HG02973 (cell line): ENCODE data around the gene ADARB2.

ENCODE experiments used
- ATAC-seq: cut with Tn5 transposase; IDR thresholded peaks from one replicate; pipeline ENCODE4 v1.9.1; 2021; ENCODE audit warnings: moderate library complexity; ENCODE audit not compliant: unreplicated experiment

Gene ADARB2

GRCh38 chr10:1644191-1644711 is 93.1 kb downstream of the ADARB2 start:
- no peak for ATAC-seq

- ATAC-seq: no peak
Observed at GRCh38 chr10:1643908-1644179, 93.5 kb downstream of the ADARB2 start.

GRCh38 chr10:1643161-1643907 is 94.0 kb downstream of the ADARB2 start:
- ATAC-seq: peak; percentile 65

GRCh38 chr10:1642600-1643160 is 94.6 kb downstream of the ADARB2 start:
- ATAC-seq: no peak

GRCh38 chr10:1641402-1641801 is 95.9 kb downstream of the ADARB2 start:
- ATAC-seq: no peak

GRCh38 chr10:1638889-1639419 is 98.4 kb downstream of the ADARB2 start:
- ATAC-seq: no peak

GRCh38 chr10:1635340-1635739 is 102.0 kb downstream of the ADARB2 start:
- ATAC-seq: no peak

- no peak for ATAC-seq
Observed at GRCh38 chr10:1634239-1634638, 103.1 kb downstream of the ADARB2 start.

- ATAC-seq: no peak
Observed at GRCh38 chr10:1633783-1634182, 103.5 kb downstream of the ADARB2 start.

GRCh38 chr10:1632596-1632995 is 104.7 kb downstream of the ADARB2 start:
- ATAC-seq: no peak

- no peak for ATAC-seq
Observed at GRCh38 chr10:1632141-1632540, 105.2 kb downstream of the ADARB2 start.

- no peak for ATAC-seq
Observed at GRCh38 chr10:1631282-1631681, 106.0 kb downstream of the ADARB2 start.

- no peak for ATAC-seq
Observed at GRCh38 chr10:1630304-1630703, 107.0 kb downstream of the ADARB2 start.

- no peak for ATAC-seq
Observed at GRCh38 chr10:1629326-1630198, 107.8 kb downstream of the ADARB2 start.

- ATAC-seq: no peak
Observed at GRCh38 chr10:1628757-1629156, 108.6 kb downstream of the ADARB2 start.

GRCh38 chr10:1627945-1628344 is 109.4 kb downstream of the ADARB2 start:
- ATAC-seq: no peak

GRCh38 chr10:1626835-1627234 is 110.5 kb downstream of the ADARB2 start:
- ATAC-seq: no peak

- ATAC-seq: no peak
Observed at GRCh38 chr10:1626410-1626809, 110.9 kb downstream of the ADARB2 start.

GRCh38 chr10:1625731-1626130 is 111.6 kb downstream of the ADARB2 start:
- no peak for ATAC-seq

GRCh38 chr10:1625079-1625478 is 112.2 kb downstream of the ADARB2 start:
- ATAC-seq: no peak

GRCh38 chr10:1624240-1624639 is 113.1 kb downstream of the ADARB2 start:
- no peak for ATAC-seq

- ATAC-seq: no peak
Observed at GRCh38 chr10:1620803-1621202, 116.5 kb downstream of the ADARB2 start.
